GM12892 (cell line): ENCODE results near the gene VN1R2. TPM values are rescaled to one million over a fixed set of nuclear protein-coding genes. Genes with fewer than 3 reads are reported as not detected.
"Not testable (repeated sequence)": the region's sequence is repeated elsewhere in the genome, so short reads cannot be mapped to it uniquely, and the experiment has no call there.

Experiments used
- DNase-seq: peaks from one replicate; pipeline ENCODE4 v3.0.0; 2011; ENCODE audit not compliant: insufficient read length
- FAIRE-seq: peaks from 2 replicates; lab custom pipeline; 2011; peaks lifted over from hg19 to GRCh38; lab: Jason Lieb, UNC
- POLR2A ChIP-seq: IDR thresholded peaks from 2 replicates; pipeline ENCODE4 v1.6.1; 2011; ENCODE audit warnings: low read depth, low read length, control low read depth
- POLR2AphosphoS5 ChIP-seq: IDR thresholded peaks from 2 replicates; pipeline ENCODE4 v1.6.1; 2011; ENCODE audit warnings: low read depth, low read length, control low read depth
- TAF1 ChIP-seq: IDR thresholded peaks from 2 replicates; pipeline ENCODE4 v1.6.1; 2011; ENCODE audit warnings: low read depth, mild to moderate bottlenecking, control low read depth, low read length, borderline replicate concordance
- polyA plus RNA-seq: library from polyadenylated mRNA; unstranded; fragments of >200 nt; gene quantifications from one replicate; pipeline ENCODE4 v1.2.1, GENCODE V29; 2012; ENCODE audit warnings: missing spikeins, inconsistent platforms; ENCODE audit not compliant: missing spikeins

VN1R2 gene, protein sequence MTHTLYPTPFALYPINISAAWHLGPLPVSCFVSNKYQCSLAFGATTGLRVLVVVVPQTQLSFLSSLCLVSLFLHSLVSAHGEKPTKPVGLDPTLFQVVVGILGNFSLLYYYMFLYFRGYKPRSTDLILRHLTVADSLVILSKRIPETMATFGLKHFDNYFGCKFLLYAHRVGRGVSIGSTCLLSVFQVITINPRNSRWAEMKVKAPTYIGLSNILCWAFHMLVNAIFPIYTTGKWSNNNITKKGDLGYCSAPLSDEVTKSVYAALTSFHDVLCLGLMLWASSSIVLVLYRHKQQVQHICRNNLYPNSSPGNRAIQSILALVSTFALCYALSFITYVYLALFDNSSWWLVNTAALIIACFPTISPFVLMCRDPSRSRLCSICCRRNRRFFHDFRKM
- not detected for polyA plus RNA-seq

DNA sequence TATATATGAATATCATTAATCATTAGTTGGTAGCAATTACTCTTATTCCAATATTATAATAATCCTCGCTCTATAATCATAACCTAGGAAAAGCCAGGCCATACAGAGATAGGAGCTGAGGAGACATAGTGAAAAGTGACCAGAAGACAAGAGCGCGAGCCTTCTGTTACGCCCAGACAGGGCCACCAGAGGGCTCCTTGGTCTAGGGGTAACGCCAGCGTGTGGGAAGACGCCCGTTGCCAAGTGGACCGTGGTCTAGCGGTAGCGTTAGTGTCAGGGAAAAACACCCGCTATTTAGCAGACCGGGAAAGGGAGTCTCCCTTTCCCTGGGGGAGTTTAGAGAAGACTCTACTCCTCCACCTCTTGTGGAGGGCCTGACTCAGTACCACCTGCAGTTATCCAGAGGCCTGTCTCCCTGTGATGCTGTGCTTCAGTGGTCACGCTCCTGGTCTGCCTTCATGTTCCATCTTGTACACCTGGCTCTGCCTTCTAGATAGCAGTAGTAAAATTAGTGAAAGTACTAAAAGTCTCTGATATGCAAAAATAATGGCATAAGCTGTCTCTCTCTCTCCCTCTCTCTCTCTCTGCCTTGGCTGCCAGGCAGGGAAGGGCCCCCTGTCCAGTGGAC is at the start of gene VN1R2:
Gene VN1R2 (plus strand): TSS at position 578 of the 628 bp plus-strand sequence. CDS start 84 bp downstream, outside the sequence.
- not testable (repeated sequence) for FAIRE-seq, DNase-seq

DNA sequence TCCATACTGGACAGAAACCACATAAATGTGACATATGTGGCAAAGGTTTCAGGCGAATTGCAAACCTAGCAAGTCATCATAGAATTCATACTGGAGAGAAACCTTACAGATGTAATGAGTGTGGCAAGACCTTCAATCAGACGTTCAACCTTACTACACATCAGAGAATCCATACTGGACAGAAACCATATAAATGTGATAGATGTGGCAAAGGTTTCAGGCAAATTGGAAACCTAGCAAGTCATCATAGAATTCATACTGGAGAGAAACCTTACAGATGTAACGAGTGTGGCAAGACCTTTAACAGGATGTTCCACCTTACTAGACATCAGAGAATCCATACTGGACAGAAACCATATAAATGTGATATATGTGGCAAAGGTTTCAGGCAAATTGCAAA is 46.5 kb upstream of the VN1R2 start:
- not testable (repeated sequence) for FAIRE-seq

GRCh38 chr19:53212703-53213320 is 45.3 kb upstream of the VN1R2 start:
- DNase-seq (no peak), FAIRE-seq (no peak)
- TF ChIP-seq POLR2A (no peak), TAF1 (no peak), POLR2AphosphoS5 (no peak)

More for the DNA sequence above, 46.5 kb upstream of the VN1R2 start:
- not testable (repeated sequence) for DNase-seq

GRCh38 chr19:53222716-53223115 is 35.4 kb upstream of the VN1R2 start:
- not testable (repeated sequence) for FAIRE-seq

DNA sequence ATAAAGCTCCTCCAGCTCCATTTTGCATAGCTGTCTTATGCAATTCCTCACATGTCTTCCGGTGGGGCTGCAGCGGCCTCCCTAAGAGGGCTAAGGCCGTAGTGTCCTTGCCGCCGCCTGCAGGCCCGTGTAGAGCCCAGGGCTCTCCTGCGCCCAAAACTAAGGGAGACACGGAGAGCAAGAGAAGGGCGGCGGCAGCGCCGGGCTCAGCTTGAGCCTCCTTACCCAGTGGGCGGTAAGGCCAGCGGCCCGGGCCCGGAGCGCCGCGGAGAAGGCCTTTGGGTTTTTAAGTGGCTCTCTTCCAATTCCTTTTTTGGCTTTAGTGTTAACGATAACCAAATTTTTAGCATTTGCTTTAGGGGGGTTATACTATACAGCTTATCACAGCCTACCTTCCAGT is 33.5 kb upstream of the VN1R2 start:
- TF ChIP-seq POLR2AphosphoS5: no peak
- no peak for TF ChIP-seq TAF1
- TF ChIP-seq POLR2A: no peak
- DNase-seq (no peak), FAIRE-seq (no peak)

More at GRCh38 chr19:53222716-53223115, 35.4 kb upstream of the VN1R2 start:
- DNase-seq: not testable (repeated sequence)

GRCh38 chr19:53237114-53237777 is 20.8 kb upstream of the VN1R2 start:
- FAIRE-seq (no peak), DNase-seq (no peak)
- TF ChIP-seq TAF1: no peak
- no peak for TF ChIP-seq POLR2AphosphoS5
- TF ChIP-seq POLR2A: no peak

- FAIRE-seq (no peak), DNase-seq (no peak)
- TF ChIP-seq POLR2A: no peak
- TF ChIP-seq POLR2AphosphoS5: no peak
- no peak for TF ChIP-seq TAF1
Measured at GRCh38 chr19:53246498-53246897, 11.6 kb upstream of the VN1R2 start.

GRCh38 chr19:53254411-53255341 is 3.4 kb upstream of the VN1R2 start, which contains the start of gene ZNF677:
Gene ZNF677 (minus strand): TSS chr19:53254873. CDS start chr19:53251550, 3,323 bp downstream.
- no peak for FAIRE-seq
- TF ChIP-seq POLR2AphosphoS5 (no peak), POLR2A (no peak), TAF1 (no peak)
- DNase-seq: no peak

- not testable (repeated sequence) for FAIRE-seq, DNase-seq
Measured at GRCh38 chr19:53267623-53268022, 9.5 kb downstream of the VN1R2 start, which contains the start of gene VN1R4. Gene VN1R4 (minus strand): TSS chr19:53267723. CDS start chr19:53267665, 58 bp downstream.

DNA sequence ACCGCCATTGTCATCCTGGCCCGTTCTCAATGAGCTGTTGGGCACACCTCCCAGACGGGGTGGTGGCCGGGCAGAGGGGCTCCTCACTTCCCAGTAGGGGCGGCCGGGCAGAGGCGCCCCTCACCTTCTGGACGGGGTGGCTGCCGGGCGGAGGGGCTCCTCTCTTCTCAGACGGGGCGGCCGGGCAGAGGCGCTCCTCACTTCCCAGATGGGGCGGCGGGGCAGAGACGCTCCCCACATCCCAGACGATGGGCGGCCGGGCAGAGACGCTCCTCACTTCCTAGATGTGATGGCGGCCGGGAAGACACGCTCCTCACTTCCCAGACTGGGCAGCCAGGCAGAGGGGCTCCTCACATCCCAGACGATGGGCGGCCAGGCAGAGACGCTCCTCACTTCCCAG is 11.8 kb downstream of the VN1R2 start:
- not testable (repeated sequence) for FAIRE-seq

DNA sequence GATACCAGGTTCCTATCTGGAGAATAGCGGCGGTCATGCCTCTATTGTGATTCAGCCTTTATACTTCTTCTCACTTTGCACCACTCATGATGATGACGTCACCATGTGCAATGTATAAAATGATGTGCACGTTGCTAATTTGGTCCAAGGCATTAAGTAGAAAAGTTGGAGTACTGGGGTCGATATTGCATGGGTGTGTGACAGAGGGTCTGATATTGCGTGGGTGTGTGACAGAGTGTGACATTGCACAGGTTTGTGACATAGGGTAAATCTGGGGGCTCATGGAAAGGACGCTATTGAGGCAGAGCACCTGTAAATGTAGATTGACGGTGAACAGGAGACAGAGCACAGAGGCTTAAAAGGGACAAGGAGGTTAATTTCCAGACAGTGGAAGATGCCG is 14.0 kb downstream of the VN1R2 start:
- DNase-seq (no peak), FAIRE-seq (no peak)
- TF ChIP-seq POLR2A (no peak), TAF1 (no peak), POLR2AphosphoS5 (no peak)

More for the DNA sequence above, 11.8 kb downstream of the VN1R2 start:
- DNase-seq: not testable (repeated sequence)
